DMS114 treated with DMSO at 0.1 percent for 48 hours (cell line): ENCODE measurements around the gene RANGRF.

Source experiments
- DNase-seq: peaks from one replicate; lab custom pipeline; 2025; ENCODE audit not compliant: unreplicated experiment; lab: John Stamatoyannopoulos, UW

RANGRF gene

DNA sequence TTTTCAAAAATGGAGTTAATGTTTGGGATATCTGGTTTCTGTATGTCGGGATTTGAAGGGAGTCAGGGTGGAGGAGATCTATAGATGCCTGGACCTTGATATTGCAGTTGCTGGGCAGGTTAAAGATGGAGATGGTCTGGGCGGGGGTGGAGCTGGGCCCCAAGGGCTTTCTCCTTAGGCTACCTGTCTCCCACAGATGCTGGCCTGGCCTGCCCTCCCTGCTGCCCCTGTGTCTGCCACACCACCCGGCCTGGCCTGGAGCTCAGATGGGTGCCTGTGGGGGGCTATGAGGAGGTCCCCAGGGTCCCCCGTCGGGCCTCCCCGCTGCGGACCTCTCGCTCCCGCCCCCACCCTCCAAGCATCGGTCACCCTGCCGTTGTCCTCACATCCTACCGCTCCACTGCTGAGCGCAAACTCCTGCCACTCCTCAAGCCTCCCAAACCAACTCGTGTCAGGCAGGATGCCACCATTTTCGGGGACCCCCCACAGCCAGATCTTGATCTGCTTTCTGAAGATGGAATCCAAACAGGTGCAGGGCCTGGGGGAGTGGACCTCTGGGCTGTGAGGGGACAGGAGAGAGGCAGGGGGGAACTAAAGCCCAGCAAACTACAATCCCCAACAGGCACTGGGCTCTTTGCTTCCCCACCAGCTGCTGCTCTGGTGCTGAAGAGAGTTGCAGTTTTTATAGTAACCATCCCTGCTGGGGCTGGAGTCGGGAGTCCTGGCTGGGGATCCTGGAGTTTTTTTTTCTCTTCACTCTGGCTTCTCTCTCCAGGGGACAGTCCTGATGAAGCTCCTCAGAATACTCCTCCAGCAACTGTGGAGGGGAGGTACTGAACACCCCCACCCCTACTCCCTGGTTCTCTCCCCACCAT lies 24.5 kb downstream of the RANGRF start:
- DNase-seq: no peak

DNA sequence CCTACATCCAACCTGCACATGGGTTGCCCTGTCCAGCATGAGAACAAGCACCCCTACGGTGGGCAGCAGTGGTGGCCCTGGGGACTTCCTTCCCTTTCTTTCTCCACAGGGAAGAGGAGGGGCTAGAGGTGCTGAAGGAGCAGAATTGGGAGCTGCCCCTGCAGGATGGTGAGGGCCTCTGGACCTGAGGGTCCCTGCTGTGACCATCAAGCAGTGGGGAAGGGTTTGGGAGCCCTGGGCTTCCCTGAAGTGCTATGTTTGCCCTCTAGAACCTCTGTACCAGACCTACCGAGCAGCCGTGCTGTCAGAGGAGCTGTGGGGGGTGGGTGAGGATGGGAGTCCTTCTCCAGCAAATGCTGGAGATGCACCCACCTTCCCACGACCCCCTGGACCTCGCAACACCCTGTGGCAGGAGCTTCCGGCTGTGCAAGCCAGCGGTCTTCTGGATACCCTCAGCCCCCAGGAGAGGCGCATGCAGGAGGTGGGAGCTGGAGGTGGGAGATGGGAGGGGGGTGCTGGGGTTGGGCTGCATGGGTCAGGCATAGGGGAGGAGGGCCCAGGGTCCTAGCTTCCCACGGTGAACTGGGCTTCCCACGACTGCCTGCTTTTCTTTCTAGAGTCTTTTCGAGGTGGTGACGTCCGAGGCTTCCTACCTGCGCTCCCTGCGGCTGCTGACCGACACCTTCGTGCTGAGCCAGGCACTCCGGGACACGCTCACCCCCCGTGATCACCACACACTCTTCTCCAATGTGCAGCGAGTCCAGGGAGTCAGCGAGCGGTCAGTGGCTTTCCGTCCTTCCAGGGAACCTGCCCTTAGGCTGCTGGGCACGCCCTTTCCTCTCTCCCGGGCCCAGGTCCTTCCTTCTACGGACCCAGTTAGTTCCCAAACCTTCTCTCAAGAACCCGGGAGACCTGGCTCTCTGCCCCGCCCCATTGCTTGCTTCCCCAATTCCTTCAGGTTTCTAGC lies 26.6 kb downstream of the RANGRF start:
- no peak for DNase-seq

DNA sequence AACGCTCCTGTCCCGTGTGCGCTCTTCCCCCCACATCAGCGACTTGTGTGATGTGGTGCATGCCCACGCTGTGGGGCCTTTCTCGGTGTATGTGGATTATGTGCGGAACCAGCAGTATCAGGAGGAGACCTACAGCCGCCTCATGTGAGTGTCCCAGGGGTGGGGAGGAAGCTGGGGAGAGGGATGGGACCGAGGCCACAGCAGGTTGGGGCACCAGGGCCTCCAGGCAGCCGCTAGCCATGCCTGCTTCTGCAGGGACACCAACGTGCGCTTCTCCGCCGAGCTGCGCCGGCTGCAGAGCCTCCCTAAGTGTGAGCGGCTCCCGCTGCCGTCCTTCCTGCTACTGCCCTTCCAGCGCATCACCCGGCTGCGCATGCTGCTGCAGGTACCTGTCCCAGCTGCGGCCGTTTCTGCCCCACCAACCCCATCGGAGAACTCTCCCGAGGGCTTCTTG lies 27.3 kb downstream of the RANGRF start:
- DNase-seq: no peak

DNA sequence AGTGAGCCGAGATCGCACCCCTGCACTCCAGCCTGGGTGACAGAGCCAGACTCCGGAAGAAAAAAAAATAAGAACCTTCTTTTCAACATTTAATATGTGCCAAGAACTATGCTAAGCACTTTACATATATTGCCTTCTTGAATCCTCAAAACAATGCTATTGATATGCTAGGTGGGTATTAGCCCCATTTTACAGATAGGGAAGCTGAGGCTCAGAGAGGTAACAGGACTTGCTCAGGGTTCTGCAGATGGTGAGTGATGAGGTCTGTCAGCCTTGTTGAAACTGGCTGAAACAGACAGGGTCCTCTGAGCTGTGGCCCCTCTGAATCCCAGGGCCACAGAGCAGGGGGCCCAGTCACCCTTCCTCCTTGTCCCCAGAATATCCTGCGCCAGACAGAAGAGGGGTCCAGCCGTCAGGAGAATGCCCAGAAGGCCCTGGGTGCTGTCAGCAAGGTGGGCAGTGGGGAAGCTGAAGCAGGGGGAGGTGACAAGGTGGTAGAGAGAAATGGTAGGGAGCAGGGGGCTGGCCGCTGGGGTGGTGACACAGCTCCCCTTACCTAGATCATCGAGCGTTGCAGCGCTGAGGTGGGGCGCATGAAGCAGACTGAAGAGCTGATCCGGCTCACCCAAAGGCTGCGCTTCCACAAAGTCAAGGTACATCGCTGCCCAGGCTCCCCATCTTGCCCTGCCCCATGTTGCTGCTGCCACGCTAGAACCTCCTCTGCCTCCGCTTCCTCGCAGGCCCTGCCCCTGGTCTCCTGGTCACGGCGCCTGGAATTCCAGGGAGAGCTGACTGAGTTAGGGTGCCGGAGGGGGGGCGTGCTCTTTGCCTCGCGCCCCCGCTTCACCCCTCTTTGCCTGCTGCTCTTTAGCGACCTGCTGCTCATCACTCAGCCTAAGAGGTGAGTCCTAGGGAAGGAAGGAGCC lies 29.8 kb downstream of the RANGRF start:
- no peak for DNase-seq

DNA sequence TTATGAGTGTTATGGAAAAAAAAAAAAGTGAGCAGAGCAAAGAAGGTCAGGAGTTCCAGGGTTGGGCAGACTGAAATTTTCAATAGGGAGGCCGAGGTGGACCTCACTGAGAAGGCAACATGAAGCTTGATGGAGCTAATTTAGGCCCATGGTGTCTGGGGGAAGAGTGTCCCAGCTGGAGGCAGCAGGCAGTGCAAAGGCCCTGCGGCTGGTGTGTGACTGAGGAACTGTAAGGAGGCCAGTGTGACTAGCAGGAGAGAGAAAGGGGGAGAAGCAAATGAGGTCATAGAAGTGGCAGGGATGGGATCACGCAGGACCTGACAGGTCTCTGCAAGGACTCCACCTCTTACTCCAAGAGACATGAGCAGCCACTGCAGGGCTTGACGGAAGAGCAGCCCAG lies 31.8 kb downstream of the RANGRF start:
- DNase-seq: no peak

DNA sequence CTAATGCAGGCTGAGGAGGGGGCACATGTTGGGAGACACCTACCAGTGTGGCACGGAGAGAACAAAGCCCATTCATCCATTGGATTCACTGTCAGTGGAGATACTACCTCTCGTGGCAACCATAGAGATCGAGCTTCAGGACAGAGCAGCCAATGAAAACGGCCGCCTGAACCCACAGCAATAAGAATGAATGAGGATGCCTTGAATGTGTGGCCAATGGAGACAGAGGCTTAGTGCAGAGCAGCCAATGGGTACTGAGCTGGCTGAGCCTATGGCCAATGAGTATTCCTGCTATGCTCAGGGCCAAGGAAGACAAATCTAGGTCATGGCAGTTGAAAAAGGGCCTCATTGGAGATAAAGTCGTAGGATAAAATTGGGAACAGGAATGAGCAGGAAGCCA lies 32.5 kb downstream of the RANGRF start:
- no peak for DNase-seq

DNA sequence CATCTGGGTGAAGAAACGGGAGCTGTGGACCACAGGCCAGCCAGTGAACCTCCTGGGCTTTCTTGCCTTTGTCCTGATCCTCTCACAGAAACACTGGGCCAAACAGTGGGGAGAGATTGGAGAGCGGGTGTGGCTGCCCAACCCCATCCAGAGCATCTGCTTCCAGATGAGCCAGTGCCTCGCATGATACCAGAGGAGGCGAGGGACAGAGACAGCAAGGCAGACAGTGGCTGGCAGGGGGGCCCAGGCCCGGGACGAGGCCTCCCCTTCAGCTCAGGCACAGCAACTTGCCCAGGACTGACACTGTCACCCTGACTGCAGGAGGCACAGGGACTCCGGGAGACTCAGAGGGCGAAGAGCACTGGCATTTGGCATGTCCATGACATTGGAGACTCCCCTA lies 33.6 kb downstream of the RANGRF start:
- no peak for DNase-seq

DNA sequence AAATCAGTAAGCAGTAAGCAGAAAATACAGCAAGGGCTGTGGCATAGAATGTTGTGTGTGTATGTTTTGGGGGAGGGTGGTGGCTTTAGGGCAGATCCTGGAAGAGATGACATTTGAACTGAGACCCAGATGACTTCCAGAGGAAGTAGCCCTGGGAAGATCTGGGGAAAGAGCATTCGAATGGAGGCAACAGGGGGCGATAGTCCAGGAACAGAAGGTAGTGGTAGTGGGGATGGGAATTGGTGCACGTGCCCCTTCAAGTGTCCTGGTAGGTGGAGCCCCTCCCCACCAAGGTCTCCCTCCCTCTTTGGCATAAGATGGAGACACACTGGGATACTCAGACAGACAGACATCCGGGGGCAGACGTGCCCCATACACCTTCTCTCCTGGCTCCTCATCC lies 35.7 kb downstream of the RANGRF start:
- no peak for DNase-seq

DNA sequence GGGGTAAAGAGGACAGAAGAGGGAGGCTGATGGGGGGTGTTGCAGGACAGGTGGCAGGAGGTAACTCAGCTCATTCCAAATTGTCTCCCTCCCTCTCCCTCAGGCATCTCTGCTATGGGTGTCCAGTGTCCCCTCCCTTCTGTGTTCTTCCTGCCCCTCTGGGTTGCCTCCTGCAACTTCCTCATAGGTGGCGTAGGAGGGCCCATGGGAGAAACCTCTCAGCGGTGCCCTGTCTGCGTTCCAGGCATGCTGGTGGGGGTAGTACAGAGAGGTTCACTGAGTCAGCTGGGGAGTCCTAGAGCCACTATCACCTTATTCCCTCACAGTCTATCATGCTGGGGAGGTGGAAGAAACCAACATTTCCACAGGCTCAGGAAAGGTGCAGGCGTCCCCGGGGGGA lies 36.5 kb downstream of the RANGRF start:
- no peak for DNase-seq

DNA sequence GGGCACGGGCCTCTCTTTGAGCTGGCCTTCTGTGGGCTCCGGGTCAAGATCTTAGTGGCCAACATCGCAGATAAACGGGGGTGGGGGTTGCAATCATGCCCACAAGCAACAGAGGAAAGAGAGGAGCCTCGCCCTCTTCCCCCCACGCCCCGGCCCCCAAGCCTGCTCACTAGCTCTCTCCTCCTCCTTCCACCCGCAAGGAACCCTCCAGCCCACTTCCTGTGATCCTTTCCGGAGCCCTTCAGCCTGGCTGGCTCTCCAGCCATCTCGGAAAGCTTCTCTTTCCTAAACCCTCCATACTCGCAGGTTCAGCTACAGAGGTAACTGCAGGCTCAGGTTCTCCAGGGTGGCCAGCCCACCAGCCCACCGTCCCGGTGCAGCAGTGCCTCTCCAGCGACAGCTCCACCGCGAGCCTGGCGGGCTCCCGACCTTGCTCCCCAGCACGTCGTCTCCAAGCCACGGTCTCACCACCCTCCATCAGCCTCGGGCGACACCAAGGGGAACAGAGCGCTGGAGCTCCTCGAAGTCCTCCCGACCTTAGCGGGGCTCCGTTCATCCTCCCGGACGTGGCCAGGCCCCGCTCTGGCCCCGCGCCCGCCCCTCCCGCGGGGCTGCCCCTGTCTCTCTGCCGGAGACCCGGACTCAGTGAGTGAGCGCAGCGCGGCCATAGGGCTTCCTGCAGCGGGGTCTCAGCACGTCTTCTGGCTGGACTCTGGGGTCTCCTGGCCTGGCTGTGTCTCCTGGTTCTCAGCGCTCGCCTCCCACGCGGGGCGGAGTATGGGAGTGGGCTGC lies 38.2 kb downstream of the RANGRF start:
- no peak for DNase-seq

DNA sequence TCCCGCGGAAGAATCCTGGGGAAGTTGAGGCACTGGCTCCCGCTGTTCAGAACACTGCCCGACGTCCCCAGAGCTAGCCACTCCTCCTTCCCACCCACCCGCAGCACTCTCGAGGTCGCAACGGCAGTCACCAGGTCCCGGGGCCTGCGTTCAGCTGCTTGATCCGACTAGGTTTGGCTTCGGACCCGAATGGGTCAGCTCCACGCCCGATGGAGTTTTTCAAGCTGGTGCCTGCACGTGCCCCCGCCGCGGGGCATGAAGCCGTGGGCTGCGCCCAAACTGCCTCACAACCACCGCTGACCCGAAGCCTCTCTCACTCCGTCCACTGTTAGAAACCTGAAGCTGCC lies 38.8 kb downstream of the RANGRF start:
- DNase-seq: no peak

DNA sequence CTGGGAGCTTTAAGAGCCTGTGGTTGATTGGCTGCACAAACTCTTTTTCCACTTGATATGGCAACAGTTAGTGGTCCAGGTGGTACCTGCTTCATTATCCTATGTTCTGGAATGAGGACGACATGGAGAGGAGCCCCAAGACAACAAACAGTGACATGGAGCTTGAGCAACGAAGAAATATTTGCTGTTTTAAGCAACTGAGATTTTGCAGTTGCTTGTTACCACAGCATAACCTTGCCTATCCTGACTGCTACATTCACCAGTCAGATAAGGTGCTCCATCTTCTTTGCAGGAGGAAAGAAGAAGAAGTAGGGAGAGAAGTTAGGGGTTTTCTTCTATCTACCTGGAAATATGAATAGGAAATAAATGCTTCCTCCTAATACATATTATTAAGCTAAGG lies 43.7 kb downstream of the RANGRF start:
- no peak for DNase-seq

DNA sequence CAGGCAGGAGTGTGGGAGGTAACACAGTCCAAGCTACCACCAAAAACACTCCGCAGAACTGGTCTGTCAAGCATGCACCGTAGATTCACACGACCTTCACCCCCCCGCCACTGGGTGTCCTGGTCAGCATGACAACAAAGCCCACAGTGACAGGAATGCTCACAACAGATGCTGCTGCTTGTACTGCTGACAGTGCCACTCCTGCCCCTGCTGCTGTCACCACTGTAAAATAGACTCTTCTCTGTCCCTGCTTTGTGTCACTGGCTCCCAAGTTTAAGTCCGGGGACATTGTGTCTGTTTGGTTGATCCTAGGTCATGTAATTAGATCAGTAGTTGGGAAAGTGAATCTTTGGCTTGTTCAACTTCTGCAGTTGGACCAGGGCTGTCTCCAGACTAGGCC lies 44.2 kb downstream of the RANGRF start:
- no peak for DNase-seq

DNA sequence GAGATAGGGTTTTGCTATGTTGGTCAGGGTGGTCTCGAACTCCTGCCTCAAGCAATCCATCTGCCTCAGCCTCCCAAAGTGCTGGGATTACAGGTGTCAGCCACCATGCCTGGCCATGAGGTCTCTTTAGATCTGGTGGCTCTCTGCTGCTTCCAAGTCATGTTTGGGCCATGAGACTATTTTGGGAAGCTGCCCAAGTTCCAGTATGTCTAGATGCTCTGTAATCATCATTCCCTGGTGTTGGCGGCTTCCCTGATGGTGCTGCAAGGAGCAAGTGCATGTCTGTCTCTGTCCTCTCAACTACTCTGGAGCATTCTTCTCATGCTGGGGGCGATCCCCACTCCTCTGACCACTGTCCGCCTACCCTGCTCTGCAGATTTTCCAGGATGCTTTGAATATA lies 44.8 kb downstream of the RANGRF start:
- no peak for DNase-seq

DNA sequence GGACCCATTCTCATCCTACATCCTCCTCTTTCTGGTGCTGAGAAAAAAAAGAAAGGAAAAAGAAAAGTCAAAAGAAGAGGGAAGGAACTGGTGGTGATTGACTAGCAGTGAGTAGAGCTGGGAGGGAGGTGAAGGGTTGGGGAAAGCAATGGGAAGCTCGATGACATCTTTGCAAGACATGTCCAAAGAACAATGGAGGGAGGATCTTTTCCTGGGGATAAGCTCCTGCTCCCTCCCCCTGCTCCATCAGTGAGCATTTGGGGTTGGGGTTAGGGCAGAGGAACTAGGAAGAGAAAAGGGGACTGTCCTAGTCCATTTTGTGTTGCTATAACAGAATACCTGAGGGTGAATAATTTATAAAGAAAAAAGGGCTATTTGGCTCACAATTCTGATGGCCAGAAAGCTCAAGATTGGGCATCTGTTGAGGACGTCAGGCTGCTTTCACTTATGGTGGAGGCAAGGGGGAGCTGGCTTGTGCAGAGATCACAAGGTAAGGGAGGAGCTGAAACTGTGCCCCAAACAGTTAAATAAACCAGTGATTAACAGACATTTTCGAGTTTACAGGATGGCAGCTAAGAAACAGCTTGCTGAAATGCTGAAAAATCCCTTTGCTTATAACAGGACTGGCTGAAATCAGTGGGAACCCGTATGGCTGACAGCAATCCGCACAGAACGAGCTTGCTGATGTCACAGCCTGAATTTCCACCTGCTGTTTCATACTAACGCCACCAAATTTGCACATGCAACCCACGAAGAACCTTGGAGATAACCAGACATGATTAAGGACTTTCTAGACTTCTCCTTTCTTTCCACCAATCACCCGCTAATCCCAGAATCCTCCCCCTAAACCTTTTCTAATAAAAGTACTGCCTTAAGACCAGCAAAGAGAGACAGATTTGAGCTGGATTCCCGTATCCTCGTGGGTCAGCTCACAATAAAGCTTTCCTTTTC lies 49.6 kb downstream of the RANGRF start:
- no peak for DNase-seq

DNA sequence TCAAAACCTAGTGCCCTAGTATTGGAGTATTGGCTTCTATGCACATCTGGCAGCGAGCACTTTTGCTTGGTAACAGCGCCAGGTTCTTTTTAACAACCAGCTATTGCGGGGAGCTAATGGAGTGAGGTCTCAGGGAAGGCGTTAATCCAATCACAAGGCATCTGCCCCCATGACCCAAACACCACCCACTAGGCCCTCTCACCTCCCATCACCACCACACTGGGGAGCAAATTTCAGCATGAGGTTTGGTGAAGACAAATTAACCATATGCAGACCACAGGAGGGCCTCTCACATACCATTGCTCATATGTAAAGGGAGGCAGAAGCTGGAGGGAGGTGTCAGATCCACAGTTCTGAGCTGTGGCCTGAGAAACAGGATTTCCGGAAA lies 50.3 kb downstream of the RANGRF start:
- no peak for DNase-seq

DNA sequence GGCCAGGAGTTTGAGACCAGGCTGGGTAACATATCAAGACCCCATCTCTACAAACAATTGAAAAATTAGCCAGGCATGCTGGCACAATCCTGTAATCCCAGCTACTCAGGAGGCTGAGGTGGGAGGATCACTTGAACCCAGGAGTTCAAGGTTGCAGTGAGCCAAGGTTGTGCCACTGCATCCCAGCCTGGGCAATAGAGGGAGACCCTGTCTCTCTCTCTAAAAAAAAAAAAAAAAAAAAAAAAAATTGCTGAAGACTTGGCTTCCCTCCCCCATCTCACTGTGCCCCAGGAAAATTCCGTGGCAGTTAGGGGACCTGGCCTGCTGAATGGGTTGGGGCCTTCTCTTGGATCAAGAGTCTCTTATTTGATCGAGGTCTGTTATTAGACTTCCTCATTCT lies 51.1 kb downstream of the RANGRF start, which contains the start of gene ODF4:
Gene ODF4 (plus strand): TSS at position 301 of the 400 bp plus-strand sequence. CDS start 212 bp downstream, outside the sequence.
- DNase-seq: no peak
